Astrocyte (in vitro differentiated cells and primary cell): ENCODE measurements around the gene CNTN2. TPM values are rescaled to one million over a fixed set of nuclear protein-coding genes. Genes with fewer than 3 reads are reported as not detected.

Experiments used
- DNase-seq: peaks from one replicate; pipeline ENCODE4 v3.0.0-alpha.2; 2010; ENCODE audit warnings: low read depth
- FAIRE-seq: peaks from 2 replicates; lab custom pipeline; 2011; peaks lifted over from hg19 to GRCh38; lab: Jason Lieb, UNC
- H2AFZ ChIP-seq: 2 replicates; pipeline ENCODE4 v1.6.0; 2012; ENCODE audit warnings: low read depth, low read length, inconsistent platforms
- H3K27ac ChIP-seq: 2 replicates; pipeline ENCODE4 v1.5.1; 2011; ENCODE audit warnings: low read depth, low read length, inconsistent platforms
- H3K27me3 ChIP-seq: 2 replicates; pipeline ENCODE4 v1.6.0; 2011; ENCODE audit warnings: low read length, inconsistent platforms; ENCODE audit not compliant: insufficient read depth
- H3K36me3 ChIP-seq: 2 replicates; pipeline ENCODE4 v1.5.1; 2011; ENCODE audit warnings: low read length, inconsistent platforms; ENCODE audit not compliant: insufficient read depth
- H3K4me1 ChIP-seq: 2 replicates; pipeline ENCODE4 v1.5.1; 2011; ENCODE audit warnings: low read length, inconsistent platforms; ENCODE audit not compliant: insufficient read depth
- H3K4me2 ChIP-seq: 2 replicates; pipeline ENCODE4 v1.6.0; 2012; ENCODE audit warnings: low read length, inconsistent platforms
- H3K4me3 ChIP-seq: 2 replicates; pipeline ENCODE4 v1.5.1; 2011; ENCODE audit warnings: low read depth, mild to moderate bottlenecking, low read length, inconsistent platforms; ENCODE audit not compliant: insufficient read depth
- H3K79me2 ChIP-seq: 2 replicates; pipeline ENCODE4 v1.6.0; 2012; ENCODE audit warnings: mild to moderate bottlenecking, low read length, inconsistent platforms; ENCODE audit not compliant: insufficient read depth
- H3K9ac ChIP-seq: 2 replicates; pipeline ENCODE4 v1.6.0; 2012; ENCODE audit warnings: mild to moderate bottlenecking, low read length, inconsistent platforms
- H3K9me3 ChIP-seq: 2 replicates; pipeline ENCODE4 v1.5.1; 2012; ENCODE audit warnings: low read depth, mild to moderate bottlenecking, low read length, inconsistent platforms; ENCODE audit not compliant: insufficient read depth
- H4K20me1 ChIP-seq: 2 replicates; pipeline ENCODE4 v1.6.0; 2012; ENCODE audit warnings: low read length, inconsistent platforms; ENCODE audit not compliant: insufficient read depth
- H3K27ac Mint-ChIP-seq: one replicate; pipeline ENCODE4 v1.8.0; 2021; ENCODE audit warnings: mild to moderate bottlenecking, mixed read lengths; ENCODE audit not compliant: unreplicated experiment
- H3K27me3 Mint-ChIP-seq: one replicate; pipeline ENCODE4 v1.8.0; 2021; ENCODE audit warnings: low read depth, mixed read lengths; ENCODE audit not compliant: unreplicated experiment
- H3K36me3 Mint-ChIP-seq: one replicate; pipeline ENCODE4 v1.8.0; 2021; ENCODE audit warnings: low read depth, mixed read lengths; ENCODE audit not compliant: unreplicated experiment
- H3K4me1 Mint-ChIP-seq: one replicate; pipeline ENCODE4 v1.8.0; 2021; ENCODE audit warnings: low read depth, mixed read lengths; ENCODE audit not compliant: unreplicated experiment
- H3K4me3 Mint-ChIP-seq: one replicate; pipeline ENCODE4 v1.8.0; 2021; ENCODE audit warnings: mild to moderate bottlenecking, moderate library complexity, mixed read lengths; ENCODE audit not compliant: unreplicated experiment
- H3K9me3 Mint-ChIP-seq: one replicate; pipeline ENCODE4 v1.8.0; 2021; ENCODE audit warnings: mild to moderate bottlenecking, mixed read lengths; ENCODE audit not compliant: unreplicated experiment
- CTCF ChIP-seq: IDR thresholded peaks from 2 replicates; pipeline ENCODE4 v1.5.1; 2011; ENCODE audit warnings: low read depth, mild to moderate bottlenecking, inconsistent platforms, low read length, moderate library complexity; ENCODE audit not compliant: insufficient read depth
- EZH2 ChIP-seq: IDR thresholded peaks from 2 replicates; pipeline ENCODE4 v1.6.1; 2012; ENCODE audit warnings: mild to moderate bottlenecking, low read length, inconsistent platforms; ENCODE audit not compliant: insufficient read depth
- total RNA-seq: library from RNA; stranded (reverse); gene quantifications from 2 replicates; pipeline ENCODE4 v1.2.1, GENCODE V29; 2021

The CNTN2 gene
- total RNA-seq, 1 donor from 2014 or later = 0.23 TPM

DNA sequence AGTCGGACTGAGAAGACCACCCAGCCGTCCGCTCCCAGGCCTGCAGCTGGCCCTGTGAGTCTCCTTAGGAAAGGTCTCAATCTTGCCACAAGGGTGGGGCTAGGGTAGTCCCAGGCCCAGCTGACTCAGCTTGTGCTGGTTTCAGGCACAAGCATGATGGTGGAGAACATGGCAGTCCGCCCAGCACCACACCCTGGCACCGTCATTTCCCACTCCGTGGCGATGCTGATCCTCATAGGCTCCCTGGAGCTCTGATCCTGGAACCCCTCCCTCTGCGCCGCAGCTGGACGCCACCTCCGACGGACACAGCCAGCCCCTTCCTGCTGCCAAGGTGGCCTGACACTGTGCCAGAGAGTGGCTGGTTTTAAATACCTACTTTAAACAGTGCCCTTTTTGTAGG is 30.5 kb downstream of the CNTN2 start:
- Mint-ChIP-seq H3K4me1 (peaks cover 12% of the 10 kb centered on the region), H3K4me3 (no peak overlapping the region), H3K36me3 (peaks cover 9% of the 10 kb centered on the region), H3K27ac (no peak overlapping the region), H3K27me3 (peaks cover 6% of the 10 kb centered on the region), H3K9me3 (no peaks in the 10 kb centered on the region)
- Histone ChIP-seq H3K4me1 (no peaks in the 10 kb centered on the region), H3K9ac (no peak overlapping the region), H3K4me2 (no peak overlapping the region), H3K9me3 (no peaks in the 10 kb centered on the region), H3K36me3 (no peaks in the 10 kb centered on the region), H3K27ac (no peak overlapping the region), H2AFZ (no peak overlapping the region), H3K4me3 (no peak overlapping the region), H4K20me1 (no peaks in the 10 kb centered on the region), H3K27me3 (no peaks in the 10 kb centered on the region), H3K79me2 (no peaks in the 10 kb centered on the region)
- no peak for DNase-seq
- no peak for FAIRE-seq
- TF ChIP-seq EZH2 (no peak), CTCF (no peak)

- Histone ChIP-seq H3K4me2 (no peak overlapping the region), H3K27me3 (no peaks in the 10 kb centered on the region), H3K9ac (no peak overlapping the region), H3K27ac (no peak overlapping the region), H2AFZ (no peak overlapping the region), H4K20me1 (no peaks in the 10 kb centered on the region), H3K79me2 (no peaks in the 10 kb centered on the region), H3K36me3 (peaks cover 1% of the 10 kb centered on the region), H3K9me3 (no peaks in the 10 kb centered on the region), H3K4me3 (no peak overlapping the region), H3K4me1 (no peaks in the 10 kb centered on the region)
- peaks cover 11% of the 10 kb centered on the region for H3K36me3 Mint-ChIP-seq
- peaks cover 3% of the 10 kb centered on the region for H3K27me3 Mint-ChIP-seq
- H3K4me3 Mint-ChIP-seq = no peak overlapping the region
- H3K4me1 Mint-ChIP-seq = peaks cover 12% of the 10 kb centered on the region
- DNase-seq (no peak), FAIRE-seq (no peak)
- no peaks in the 10 kb centered on the region for H3K9me3 Mint-ChIP-seq
- H3K27ac Mint-ChIP-seq = no peak overlapping the region
- TF ChIP-seq CTCF (no peak), EZH2 (no peak)
These were observed 31.1 kb downstream of the CNTN2 start for GRCh38 chr1:205074084-205074483.

DNA sequence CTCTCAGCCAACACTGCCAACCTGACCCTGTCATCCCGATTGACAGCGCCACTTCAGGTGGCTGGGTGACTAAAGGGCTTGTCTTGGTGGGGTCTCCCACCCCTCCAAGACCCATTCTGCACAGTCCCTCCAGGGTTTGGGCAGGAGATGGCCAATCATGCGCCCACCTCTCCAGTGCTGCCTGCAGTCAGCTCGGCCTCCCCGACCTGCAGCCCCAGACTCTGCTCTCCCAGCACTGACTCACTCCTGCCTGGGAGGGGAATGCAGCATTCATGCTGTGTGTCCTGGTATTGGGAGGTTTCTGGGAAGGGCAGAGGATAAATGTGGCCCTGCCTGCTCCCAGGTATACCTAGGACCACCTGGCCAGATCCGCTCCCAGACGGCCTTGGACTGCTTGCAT is 31.5 kb downstream of the CNTN2 start:
- Mint-ChIP-seq H3K9me3 (no peaks in the 10 kb centered on the region), H3K27ac (no peak overlapping the region), H3K4me3 (no peak overlapping the region), H3K27me3 (peaks cover 3% of the 10 kb centered on the region), H3K4me1 (peaks cover 12% of the 10 kb centered on the region), H3K36me3 (peaks cover 11% of the 10 kb centered on the region)
- Histone ChIP-seq H3K4me3 (no peak overlapping the region), H3K4me1 (no peaks in the 10 kb centered on the region), H3K9me3 (no peaks in the 10 kb centered on the region), H3K36me3 (peaks cover 2% of the 10 kb centered on the region), H3K27ac (no peak overlapping the region), H4K20me1 (no peaks in the 10 kb centered on the region), H3K4me2 (no peak overlapping the region), H3K9ac (no peak overlapping the region), H3K27me3 (no peaks in the 10 kb centered on the region), H3K79me2 (no peaks in the 10 kb centered on the region), H2AFZ (no peak overlapping the region)
- FAIRE-seq (no peak), DNase-seq (no peak)
- TF ChIP-seq EZH2 (no peak), CTCF (no peak)
